Upper lobe of left lung (tissue), 4 donors: ENCODE data around the gene SMTNL1.

Experiments
- CTCF ChIP-seq, 6 experiments: fragments of 450-650 bp in 4 of 6; fragments of 200-600 bp in 2 of 6; sonication (generic) in 2 of 6; IDR thresholded peaks; one replicate each; pipeline ENCODE4 v1.5.1; 2016 to 2019; ENCODE audit warnings: antibody characterized with exemption in 6 of 6
- POLR2A ChIP-seq, 4 donors: fragments of 450-650 bp; IDR thresholded peaks; one replicate each; pipeline ENCODE4 v1.5.1; 2016 to 2017; ENCODE audit warnings: antibody characterized with exemption in 4 of 4, mild to moderate bottlenecking in 2 of 4
- POLR2AphosphoS5 ChIP-seq, 2 donors: sonication (generic); formaldehyde crosslinking; IDR thresholded peaks; one replicate each; pipeline ENCODE4 v1.5.1; 2017; ENCODE audit warnings: antibody characterized with exemption in 2 of 2

GRCh38 chr11:57496109-57496820 is 41.1 kb upstream of the SMTNL1 start:
- TF ChIP-seq CTCF (IDR thresholded peaks at IDR 0.05) = no peak
- no peak for TF ChIP-seq POLR2A (IDR thresholded peaks at IDR 0.05)
- TF ChIP-seq POLR2AphosphoS5 (IDR thresholded peaks at IDR 0.05) = no peak
